GM10847 (cell line): ENCODE measurements around the gene KCNJ5.

Source experiments
- POLR2A ChIP-seq: IDR thresholded peaks from 2 replicates; pipeline ENCODE4 v1.6.1; 2011; ENCODE audit not compliant: insufficient read length; ENCODE audit errors: extremely low read depth

Gene KCNJ5

DNA sequence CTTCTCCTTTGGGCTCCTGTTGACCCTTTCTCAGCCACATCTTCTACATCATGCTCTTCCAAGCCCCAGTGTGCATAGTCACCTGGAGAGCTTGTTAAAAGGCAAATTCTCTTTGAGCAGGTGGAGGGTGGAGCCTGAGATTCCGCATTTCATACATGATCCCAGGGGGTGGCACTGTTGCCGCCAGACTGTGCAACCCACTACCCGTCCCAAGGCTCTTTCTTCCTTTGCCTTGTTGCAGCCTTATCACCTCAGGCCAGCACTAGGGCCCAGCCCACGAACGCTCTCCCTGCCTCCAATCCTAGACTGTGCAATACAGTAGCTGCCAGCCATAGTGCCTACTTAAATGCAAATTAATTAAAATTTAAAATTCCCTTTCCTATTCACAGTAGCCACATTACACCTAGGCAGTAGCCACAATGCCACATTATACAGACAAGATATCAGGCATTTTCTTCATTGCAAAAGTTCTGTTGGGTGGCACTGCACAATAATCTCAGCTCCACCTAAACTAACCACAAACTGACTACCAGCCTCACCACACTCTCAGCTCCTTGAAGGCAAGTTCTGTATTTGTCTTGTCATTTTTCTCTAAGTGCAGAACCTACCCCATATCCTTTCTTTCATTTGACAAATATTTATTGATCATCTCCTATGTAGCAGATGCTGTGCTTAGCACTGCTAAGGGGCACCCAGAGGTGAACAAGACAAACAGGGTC lies 4.6 kb upstream of the KCNJ5 start:
- TF ChIP-seq POLR2A: no peak

DNA sequence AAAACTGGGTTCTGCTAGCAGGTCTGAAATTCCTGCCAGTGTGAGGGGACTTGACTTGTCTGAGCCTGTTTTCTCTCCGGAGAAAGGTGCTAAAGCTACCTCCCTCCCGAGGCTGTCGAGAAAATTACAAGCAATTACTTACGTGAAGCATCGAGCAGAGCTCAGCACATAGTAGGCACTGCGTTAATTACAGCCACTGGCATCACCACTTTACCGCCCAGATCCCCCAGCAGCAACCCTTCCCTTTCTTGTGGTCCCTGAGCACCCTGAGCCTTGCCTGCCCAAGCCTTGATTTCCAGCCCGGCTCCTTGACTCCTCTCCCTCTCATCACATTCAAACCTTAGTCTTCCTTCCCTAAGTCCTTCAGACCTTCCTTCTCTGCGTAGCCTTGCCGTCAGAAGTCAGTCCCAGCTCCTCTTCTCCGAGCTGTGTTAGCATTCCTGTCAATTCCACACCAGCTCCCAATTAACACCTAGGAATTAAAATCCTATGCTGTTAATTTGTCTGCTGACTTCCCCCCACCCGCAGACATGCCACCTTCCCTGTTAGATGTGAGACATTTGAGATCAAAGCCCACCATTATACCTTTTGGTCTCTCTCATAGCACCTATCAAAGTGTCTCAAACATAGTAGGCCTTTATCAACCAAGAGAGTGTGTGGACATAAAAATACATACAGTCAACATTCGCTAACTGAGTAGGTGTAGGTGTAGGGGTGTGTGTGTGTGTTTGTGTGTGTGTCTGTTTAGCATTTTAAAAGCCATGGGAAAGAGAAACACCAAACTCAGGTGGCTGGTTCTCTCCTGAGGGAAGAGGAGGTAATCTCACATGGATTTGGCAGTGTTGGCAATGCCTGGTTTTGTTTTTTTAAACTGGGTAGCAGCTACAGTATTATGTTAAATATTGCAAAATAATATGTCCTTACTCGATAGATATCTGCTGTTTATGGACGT lies 2.8 kb upstream of the KCNJ5 start:
- TF ChIP-seq POLR2A: no peak

DNA sequence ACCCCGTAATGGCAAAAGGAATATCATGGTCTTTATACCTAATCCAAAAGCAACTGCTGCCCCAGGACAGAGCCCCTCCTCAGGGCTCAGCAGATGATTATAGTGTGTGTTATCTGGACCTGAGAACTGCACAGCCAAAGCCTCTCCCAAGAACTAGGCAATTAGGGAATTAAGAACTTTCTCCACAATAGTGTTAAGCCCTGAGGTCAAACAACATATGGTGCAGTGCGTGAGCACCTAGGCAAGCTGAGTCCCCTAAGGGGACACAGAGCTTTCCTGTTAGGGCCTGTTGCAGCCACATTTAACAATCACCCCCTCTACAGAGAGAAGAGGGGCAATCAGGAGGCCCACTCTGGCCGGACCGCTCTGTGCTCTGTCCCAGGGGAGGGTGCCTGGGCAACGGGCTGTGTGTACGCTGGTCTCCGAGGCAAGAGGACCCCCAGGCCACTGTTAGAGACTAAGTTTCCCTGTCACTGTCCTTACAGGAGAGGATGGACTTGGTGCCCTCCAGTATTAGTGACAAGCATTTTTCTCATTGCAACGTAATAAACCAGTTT lies 1.4 kb upstream of the KCNJ5 start:
- no peak for TF ChIP-seq POLR2A

DNA sequence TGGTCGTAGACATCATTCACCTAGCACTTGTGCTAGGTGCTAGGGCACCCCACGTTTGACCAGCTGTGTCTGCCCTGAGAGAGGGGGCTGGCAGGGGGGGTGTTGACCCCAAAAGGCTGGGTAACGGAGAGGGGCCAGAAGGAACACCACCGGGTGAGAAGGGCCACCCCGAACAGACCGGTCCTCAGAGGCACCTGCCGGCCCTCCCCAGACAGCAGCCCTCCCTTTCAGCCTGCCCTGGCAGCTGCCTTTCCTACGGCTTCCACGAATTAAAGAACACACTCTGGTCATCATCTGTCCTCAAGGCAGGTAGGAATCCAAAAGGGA lies 977 bp upstream of the KCNJ5 start:
- no peak for TF ChIP-seq POLR2A

DNA sequence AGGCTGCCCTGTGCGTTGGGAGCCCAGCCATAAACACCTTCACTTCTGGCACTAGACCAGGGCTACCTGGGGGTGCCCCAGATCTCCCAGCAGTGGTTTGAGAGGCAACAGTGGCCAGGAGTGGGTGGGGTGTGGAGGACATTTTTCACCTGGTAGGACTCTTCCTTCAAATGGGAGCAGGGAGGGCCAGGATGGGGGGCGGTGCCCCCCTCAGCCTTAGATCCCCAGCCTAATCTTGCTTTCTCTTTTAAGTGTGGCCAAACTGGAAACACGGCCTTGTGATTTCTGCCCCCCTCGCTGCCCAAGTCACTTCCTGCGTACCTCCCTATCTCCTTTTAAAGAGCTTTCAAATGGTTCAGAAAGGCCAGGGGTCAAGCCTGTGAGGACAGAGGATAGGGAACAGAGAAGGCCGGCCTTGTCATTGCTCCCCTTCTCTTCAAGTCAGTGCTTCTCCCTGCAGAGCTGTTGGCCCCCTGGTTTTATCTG lies 800 bp downstream of the KCNJ5 start:
- no peak for TF ChIP-seq POLR2A

DNA sequence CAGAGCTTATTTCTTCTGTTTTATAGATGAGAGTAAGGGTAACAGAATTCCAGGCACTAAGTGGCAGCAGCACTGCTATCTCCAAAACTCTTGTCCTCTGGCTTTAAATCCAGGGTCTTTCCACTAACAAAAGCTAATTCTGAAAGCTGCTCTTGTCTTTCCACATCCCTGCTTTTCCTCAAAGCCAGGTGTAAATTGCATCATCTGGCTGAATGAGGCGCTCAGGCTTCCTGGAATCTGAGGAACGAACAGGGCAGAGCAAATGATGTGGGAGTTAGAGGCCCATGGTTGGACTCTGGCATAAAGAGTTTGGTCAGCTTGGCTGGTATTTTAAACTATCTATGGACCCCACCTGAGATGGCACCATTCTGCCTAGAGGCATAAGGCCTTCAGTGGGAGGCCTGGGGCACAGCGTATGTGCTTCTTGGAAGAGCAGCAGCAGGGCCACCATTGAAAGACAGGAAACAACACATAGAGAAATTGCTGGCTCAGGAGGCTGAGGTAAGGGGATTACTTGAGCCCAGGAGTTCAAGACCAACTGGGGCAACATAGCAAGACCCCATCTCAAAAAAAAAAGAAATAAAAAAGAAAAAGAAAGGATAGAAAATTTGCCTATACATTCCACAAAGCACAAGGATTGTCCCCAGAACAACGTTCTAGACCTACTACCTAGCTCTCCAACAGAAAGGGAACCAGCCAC lies 1.9 kb downstream of the KCNJ5 start:
- TF ChIP-seq POLR2A: no peak

DNA sequence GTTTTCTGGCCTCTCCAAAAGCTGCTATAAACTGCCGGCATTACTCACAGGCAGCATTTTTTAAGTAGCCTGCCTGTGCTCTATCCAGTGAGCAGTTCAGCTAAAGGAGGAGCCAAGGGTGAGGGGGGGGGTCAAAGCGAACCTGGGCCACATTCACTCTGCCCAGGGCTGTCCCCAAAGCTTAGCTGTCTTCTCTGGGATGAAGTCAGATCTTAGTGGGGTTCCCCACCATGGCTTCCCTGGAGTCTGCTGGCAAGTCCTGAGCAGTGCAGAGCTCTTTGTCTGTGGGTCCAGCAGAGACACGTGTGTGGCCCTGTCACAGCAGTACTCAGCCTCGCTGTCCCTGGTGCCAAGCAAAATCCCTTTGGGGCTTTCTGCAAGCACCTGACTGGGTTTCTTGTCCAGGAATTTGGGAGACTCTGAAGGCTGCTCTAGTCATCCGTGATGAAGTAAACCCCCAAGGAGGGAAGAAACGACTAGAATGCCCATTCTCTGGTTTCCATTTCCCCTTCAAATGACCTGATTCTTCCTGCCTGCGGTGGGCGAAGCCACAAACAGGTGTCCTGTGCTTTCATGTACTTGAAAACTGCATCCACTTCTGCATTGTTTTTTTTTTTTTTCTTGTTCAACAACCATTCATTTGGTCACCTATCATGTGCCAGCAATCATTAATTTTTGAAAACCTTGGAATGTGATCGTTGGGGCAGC lies 2.6 kb downstream of the KCNJ5 start:
- TF ChIP-seq POLR2A: no peak

DNA sequence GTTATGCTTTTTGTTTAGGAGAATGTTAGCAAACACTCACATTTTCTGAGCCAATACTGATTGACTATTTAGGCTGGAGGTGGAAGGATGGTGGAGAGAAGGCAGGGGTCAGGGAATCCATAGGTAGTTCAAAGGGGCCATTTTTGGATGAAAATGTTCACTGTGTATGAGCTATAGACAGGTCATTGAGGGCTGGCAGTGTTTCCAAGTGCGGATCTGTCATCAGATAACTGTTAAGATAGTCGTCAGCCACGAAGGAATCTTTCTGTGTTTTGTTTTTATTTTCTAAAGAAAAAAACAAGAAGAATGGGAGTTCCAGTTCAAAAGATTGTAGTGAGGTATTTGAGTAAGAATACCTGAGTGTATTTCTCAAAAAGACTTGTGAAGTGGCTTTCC lies 3.1 kb downstream of the KCNJ5 start:
- TF ChIP-seq POLR2A: no peak

DNA sequence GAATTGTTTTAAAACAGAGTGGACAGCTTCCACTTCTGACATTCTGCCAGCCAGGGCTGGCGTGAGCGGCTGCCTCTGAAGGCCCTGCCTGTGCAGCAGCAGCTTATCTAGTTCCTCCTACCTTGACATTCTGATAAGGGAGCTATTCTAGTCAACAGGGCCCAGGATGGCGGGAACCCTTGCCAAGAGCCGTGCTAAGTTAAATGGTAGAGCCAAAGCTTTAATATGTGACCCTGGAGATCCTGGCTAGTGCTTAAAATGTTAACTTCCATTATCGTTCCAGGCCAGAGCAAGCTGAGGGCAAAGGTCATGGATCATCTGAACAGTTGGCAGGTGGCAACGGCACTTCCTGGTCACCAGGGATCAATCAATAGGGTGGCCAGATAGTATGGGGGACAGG lies 3.5 kb downstream of the KCNJ5 start:
- TF ChIP-seq POLR2A: no peak

DNA sequence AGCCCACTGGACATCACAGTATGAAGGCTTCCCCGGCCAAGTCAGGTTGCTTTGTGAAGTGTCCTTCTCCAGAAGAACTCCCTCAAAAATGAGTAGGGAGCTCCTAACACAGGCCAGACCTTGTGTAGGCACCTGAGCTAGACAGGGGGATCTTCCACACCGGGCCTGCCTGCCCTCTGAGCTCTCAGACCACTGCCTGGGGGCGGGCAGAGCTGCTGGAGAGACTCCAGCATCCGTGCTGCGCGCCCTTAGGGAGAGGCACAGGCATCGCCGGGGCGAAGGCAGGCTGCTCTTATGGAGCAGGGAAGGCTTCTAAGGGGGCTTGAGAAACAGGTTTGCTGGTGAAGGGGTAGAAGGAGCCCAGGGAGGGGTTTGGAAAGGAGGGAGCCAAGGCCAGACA lies 4.4 kb downstream of the KCNJ5 start:
- no peak for TF ChIP-seq POLR2A

DNA sequence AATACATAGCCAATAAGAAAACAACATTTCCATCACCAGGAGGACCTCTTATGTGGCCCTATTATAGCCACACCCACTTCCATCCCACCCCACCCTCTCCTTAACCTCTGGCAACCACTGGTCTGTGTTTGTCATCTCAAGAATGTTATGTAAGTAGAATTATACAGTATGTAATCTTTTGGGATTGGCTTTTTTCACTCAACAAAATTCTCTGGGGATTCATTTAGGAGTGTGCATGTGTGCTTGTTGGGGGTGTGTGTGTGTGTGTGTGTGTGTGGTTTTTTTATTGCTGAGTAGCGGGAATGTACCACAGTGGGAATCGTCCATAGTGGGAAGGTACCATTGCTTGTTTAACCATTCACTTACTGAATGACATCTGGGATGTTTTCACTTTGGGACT lies 5.2 kb downstream of the KCNJ5 start:
- no peak for TF ChIP-seq POLR2A

DNA sequence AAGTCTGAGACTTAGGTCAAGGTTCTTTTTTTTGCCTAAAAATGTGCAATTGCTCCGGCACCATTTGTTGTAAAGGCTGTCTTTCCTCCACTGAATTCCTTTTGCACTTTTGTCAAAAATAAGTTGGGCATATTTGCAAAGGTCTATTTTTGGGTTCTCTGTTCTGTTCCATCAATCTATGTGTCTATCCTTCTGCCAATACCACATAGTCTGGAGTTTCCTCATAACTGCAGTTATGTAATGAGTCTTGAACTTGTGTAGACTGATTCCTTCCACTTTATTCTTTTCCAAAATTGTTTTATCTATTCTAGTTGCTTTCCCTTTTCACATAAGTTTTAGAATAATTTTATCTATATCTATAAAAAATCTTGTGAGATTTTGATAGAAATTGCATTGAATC lies 6.7 kb downstream of the KCNJ5 start:
- TF ChIP-seq POLR2A: no peak

DNA sequence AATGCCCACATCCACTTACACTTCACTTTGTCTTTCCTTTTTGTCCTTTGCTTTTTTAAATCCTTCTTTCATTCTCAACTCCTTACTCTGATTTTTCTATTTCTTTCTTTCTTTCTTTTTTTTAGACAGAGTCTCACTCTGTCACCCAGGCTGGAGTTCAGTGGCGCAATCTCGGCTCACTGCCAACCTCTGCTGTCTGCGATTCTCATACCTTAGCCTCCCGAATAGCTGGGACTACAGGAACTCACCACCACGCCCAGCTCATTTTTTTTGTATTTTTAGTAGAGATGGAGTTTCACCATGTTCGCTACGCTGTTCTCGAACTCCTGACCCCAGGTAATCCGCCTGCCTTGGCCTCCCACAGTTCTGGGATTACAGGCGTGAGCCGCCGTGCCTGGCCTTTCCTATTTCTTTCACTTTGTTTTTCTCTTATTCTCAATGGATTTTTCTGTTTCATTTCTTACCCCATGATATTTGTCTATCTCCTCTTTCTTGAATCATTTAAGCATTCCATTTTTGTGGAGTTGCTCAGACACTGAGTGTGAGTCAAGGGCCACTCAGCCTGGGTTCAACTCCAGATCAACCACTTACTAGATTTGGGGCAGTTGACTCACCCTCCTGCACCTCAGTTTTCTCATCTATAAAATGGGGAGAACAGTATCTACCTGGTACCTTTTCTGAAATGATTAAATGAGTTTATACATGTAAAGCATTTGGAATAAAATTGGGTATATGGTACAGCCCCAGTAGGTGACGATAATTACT lies 7.6 kb downstream of the KCNJ5 start:
- no peak for TF ChIP-seq POLR2A

DNA sequence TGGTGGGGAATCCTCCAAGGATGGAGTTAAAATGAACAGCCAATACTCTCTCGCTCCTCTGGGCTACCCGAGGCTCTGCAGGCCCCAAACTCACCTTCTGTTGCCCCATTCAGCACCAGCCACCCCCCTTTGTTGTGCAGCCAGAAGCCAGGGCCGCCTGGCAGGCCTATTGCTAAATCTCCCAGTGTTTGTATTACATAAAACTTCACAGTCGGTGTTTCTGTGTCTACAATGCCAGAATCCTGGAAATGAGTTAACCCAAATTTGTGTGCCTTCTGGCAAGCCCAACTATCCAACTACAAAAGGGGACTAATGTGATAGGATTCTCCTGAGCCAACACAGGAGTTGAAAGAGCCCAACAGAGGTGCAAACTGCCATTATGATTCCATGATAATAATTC lies 9.3 kb downstream of the KCNJ5 start:
- no peak for TF ChIP-seq POLR2A
